GM21423 (cell line): Measurements from ENCODE around the gene CRTAP.
"Not testable (repeated sequence)": the region's sequence is repeated elsewhere in the genome, so short reads cannot be mapped to it uniquely, and the experiment has no call there.

Source experiments
- ATAC-seq: cut with Tn5 transposase; IDR thresholded peaks from one replicate; pipeline ENCODE4 v1.9.1; 2021; ENCODE audit warnings: mild to moderate bottlenecking, moderate library complexity; ENCODE audit not compliant: unreplicated experiment

Gene CRTAP

GRCh38 chr3:33139006-33139623 is 25.3 kb downstream of the CRTAP start:
- not testable (repeated sequence) for ATAC-seq

- ATAC-seq: no peak
These were observed 26.2 kb downstream of the CRTAP start for GRCh38 chr3:33139996-33140395.

DNA sequence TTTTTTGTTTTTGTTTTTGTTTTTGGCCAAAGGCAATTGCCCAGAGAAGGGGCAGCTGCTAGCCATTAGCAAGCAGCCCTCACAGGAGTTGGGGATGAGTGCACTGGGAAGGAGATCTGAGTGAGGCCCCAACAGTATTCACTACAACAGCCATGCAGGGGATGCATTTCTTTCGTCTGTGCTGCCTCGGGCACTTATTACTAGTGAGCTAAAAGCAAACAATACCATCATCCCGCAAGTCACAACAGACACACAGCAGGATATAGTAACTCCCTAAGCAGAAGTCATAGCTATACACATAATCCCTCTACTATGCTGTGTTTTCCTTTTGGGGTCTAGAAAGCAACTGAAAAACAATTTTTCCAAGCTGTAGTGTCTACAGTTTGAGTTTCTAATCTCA is 27.2 kb downstream of the CRTAP start:
- no peak for ATAC-seq

DNA sequence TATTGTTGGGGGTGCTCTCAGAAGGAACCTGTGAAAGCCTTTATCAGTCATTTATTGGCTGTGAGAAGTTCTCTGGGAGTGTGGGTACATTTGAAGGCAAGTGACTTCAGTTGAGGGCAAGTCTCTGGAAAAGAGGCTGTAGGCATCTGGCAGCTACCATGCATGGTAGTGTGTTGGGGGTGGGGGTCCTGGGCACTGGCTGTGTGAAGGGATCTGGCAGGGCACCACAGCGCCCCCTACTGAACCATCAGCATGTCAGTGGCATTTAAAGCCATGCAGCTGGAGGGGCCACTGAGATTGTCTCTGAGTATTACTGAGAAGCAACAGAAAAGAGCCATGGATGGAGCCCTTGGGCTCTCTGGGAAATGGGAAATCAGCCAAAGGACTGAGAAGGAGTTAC is 30.6 kb downstream of the CRTAP start:
- no peak for ATAC-seq

DNA sequence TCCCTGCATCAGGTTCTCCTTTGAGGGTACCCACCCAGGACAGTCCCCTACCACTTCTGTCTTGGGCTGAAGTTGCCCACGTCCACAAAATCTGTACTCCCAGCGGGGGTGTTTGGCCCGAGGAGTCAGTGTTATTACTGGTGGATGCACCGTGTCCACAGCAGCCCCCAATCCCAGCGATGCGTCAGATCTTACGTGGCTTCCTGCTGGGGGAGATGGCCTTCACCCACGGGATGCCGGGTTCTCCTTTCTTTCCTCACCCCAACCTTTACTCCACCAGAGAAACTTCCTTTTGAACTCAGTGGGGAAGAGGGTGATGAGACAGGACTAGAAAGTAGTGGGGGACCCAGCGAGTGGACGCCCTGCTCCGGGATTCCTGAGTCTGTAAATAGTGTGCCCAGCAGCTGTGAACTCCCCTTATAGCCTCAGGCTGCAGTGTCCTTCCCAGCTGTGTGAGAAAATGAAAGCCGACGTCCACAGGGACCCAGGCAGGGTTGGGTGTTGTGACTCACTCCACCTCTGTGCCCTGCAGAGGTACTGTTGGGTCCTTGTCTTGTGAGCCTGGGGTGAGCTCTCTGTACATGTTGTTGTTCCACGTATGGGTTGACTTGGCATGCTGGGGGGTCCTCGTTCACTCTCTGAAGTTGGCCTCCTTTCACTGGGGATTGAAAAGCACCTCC is 31.5 kb downstream of the CRTAP start:
- no peak for ATAC-seq

DNA sequence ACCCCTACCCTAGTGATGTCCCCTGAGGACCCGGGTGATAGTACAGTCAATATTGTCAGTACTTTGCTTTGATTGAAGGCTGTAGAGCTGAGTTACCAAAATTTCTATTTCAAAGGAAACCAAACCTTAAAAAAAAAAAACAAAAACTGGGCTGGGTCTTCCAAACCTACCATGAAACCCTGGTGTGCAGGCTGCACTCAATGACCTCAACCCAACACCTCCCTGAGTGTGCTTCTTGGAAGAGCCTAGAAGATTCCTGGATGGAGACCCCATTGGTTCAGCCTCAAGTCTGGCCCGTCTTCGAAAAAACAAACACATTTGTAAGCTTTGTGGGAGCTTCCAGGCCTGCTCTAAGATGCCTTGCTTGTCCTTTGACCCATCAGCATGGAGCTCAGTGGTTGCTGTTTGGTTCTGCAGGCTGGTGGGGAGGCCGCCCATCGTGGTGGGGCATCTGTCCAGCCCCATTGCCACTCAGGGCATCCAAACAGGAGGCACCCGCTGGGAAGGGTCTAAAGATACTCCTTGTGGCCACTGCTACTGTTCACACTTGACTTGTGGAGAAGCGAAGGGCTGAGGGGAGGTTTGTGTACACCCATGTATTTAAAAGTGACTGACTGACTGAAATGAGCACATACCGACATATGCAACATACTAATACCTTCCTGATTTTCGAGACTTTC is 32.2 kb downstream of the CRTAP start:
- ATAC-seq: no peak

DNA sequence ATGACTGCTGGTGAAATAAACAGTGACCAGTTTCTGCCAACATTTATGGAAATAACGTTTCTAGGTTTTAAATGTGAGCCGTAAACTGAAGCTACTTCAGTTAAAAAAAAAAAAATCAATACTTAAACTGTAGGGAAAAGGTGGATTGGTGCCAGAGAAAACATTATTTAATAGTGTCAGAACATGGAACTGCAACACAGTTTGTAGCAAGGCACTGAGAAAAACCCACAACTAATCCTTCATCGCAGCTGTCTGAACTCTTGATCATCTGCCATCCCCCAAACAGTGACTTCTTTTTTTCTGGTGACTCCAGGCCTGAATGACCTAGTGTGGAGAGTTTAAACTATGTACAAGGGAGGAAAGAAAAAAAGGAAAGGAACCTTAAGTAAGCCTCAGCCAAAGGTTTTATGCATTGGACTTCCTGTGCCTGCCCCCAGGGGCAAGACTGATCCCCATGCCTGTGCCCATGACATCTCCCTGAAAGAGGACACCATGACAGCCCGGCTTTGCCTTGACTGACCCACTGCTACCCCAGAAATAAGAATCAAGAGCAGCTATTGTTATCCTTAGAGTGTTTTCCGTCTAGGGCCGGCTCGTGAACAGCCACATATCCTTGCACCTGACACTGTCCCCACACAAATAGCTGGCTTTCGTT is 33.1 kb downstream of the CRTAP start:
- ATAC-seq: no peak

- no peak for ATAC-seq
These were observed 35.5 kb downstream of the CRTAP start for GRCh38 chr3:33149342-33149741.

DNA sequence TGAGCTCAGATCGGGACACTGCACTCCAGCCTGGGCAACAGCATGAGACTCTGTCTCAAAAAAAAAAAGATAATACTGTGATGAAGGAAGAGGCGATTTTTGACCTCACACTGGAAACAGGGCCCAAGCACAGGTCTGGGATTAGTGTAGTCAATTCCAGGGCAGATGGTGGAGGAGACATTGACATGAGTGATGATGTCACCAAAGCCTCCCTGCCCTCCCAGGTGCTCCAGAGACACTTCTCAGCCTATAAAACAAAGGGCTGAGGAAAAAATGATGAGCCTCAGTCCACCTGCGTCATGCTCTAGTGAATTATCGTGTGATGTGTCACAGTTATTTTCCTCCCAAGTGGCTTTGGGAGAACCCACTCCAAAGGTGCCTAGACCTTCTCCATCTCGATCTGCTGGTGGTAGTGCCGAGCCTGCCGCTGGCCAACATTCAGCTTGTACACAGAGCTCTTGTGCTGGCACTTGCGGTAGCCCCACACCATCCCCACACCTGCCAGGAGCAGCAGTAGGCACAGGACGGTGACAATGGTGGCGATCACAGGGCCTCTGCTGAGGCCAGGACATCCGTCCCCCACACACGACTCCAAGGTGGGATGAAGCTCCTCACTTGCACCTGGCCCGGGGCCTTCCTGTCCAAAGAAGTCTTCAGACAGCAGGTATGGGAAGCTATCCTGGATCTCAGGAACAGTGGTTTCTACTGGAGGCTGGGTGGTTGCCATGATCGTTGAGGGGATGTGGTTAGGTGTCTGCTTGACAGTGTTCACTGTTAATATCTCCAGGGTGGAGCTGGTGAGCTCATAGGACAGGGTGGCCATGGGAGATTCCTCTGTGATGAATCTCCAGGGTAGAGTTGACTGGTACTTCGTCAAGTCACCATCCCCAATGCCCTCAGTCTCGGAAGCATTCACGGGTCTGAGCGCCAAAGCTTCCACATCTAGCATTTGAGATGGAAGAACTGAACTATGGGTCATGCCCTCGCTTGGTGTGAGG is 38.8 kb downstream of the CRTAP start:
- ATAC-seq: no peak

DNA sequence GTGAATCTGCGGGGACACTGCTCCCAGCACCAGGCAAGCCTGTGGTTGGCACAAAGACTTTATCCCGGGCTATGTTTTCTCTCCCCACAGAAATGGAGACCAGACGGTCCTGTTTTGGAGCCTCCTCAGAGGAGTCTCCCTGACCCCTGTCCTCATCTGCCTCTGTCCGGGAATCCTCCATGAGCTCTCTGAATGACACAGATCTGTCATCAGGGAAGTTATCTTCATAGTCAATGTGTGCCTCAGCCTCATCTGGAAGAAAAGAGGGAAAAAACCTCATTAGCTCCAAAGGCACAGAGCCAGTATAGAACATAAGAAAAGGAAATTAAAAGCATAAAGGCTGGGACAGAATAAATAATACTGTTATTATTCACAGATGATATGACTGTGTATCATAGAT is 40.0 kb downstream of the CRTAP start:
- no peak for ATAC-seq

- ATAC-seq: no peak
These were observed 41.5 kb downstream of the CRTAP start for GRCh38 chr3:33155301-33155700.

DNA sequence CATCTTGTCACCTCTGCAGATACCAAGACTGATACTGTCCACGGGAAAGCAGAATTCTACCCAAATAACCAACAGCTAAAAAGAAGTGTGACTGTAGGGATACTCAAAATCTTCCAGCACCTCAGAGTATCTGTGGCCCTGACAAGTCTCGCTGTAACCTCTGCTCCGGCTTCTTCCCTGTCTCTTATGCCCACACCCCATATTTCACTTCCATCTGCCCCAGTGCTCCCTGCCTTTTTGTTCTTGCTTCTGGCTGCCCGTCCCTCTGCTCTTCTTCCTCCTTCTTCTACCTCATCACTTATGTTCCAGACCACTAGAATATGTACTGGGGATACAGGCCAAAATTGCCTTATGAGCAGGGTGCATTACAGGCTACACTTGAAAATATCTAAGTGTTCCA is 45.4 kb downstream of the CRTAP start:
- ATAC-seq: no peak

- ATAC-seq: no peak
These were observed 46.2 kb downstream of the CRTAP start for GRCh38 chr3:33159981-33160380.

DNA sequence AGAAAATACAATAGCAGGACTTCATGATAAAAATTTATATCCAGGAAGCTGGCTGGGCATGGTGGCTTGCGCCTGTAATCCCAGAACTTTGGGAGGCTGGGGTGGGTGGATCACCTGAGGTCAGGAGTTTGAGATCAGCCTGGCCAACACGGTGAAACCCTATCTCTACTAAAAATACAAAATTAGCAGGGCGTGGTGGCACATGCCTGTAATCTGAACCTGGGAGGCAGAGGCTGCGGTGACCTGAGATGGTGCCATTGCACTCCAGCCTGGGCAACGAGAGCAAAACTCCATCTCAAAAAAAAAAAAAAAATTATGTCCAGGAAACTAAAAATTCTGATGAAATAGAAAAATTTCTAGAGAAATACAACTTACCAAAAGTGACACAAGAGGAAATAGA is 48.8 kb downstream of the CRTAP start:
- not testable (repeated sequence) for ATAC-seq

DNA sequence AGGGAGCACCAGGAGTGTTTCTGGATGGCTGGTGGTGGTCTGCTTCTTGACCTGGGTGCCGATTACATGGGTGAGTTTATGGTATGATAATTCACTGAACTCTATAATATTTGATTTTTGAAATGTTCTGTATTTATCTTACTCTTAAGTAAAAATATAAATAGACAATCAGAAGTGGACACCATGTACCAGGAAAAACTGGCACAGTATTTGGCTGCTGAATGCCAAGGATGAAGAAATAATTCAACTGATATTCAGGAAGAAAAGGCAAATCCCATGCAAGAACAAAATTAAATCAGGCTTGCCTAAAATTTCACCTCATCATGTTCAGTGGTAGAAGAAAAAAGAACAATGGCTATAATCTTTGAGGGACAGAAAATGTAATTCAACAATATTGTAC is 51.6 kb downstream of the CRTAP start:
- ATAC-seq: no peak

DNA sequence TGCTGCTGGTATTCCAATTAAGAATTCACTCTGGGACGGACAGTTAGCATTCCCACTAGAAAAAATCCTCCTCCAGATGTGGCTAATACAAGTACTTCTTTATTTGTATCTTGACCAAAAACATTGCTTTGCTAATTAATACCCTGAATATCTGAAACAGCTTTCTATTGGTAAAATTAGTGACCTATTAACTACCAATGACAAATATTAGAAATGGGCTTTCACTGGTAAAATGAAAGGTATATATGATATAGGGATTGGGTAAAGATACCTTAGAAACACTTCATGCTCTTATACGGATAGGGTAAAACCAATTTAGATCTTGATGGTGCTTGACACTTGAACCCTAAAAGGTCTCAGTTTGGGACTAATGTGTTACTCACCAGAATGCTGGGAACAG is 52.3 kb downstream of the CRTAP start:
- ATAC-seq: no peak

DNA sequence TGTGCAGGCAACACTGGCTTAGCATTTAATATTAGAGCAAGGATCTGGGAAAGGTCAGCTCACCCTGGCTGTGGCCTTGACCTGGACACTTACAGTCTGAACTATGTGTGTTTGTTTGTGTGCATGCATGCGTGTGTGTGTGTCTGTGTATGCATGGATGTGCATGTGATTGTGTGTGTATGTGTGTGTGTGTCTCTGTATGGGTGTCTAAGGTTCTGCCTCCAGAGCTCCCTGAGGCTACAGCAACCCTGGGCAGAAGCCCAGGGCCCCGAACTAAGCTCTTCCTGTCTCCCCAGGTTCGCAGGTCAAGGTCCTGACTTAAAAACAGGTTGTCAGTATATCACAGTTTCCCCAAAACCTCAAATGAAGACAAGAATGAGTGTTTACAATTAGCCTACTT is 53.5 kb downstream of the CRTAP start:
- ATAC-seq: no peak

DNA sequence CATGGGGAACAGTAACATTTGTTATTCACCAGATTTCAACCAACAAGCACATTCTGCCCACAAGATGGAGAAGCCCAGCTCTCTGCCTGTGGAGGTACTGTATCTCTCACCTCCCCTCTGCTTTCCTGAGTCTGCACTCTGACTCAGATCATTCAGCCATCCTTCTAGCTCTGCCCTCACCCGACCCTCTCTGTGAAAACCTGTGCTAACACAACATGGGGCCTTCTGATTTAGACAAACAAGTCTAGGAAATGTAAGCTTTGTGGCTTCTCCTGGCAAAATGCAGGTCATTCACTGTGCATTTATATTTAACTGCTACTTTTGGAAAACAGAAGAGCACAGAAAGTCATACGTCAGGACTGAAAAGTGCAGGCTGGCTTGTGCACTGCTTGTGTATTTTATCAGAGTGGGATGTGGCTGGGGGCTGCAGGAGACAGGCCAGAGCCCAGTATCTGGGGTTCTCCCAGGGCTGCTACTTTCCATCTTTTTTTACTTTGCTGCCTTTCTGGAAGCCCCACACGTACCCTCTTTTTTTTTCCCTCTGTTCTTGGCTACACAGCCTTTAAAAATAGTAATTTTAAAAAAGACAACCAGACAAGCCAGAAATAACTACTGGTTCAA is 54.0 kb downstream of the CRTAP start:
- ATAC-seq: no peak

- ATAC-seq: no peak
These were observed 56.7 kb downstream of the CRTAP start for GRCh38 chr3:33170531-33170930.

DNA sequence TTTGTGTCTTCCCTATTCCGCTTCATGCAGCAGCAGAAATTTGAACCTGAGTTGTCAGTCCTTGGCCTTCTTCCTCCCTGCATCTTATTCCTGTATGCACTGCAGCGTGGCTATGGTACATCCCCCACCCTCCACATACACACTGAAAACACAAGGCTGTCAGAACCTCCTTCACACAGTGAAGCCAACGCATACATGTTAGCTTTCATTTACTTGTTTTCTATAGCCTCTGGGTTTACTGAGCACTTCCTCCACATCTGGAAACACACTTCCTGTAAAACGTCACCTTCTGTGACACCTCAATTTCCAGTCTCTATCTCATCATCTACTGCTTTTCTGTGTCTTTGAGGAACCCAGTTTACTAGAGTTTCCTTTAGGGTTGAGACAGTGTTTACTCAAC is 57.8 kb downstream of the CRTAP start:
- ATAC-seq: no peak
